ENCODE results near the gene ZFP2. TPM values are rescaled to one million over a fixed set of nuclear protein-coding genes. Genes with fewer than 3 reads are reported as not detected.

Gene ZFP2
- total RNA-seq (2013; cell fraction: nucleolus; rRNA removed): 1.5 and 1.7 TPM in 2 replicates
- total RNA-seq (2014; rRNA removed) (not detected in 2 replicates), total RNA-seq (2014; rRNA removed; fragmentation: Illumina TruSeq; extraction: Trizol) (not detected in 2 replicates), total RNA-seq (2021) (not detected in 2 replicates), polyA plus RNA-seq (2011; rRNA removed) (0.08 and 0.30 TPM in 2 replicates), polyA plus RNA-seq (2014; fragmentation: Illumina TruSeq; extraction: Trizol) (not detected in 2 replicates), polyA plus RNA-seq (2014; fragmentation: Nextera tagmentation; extraction: Ambion mirVana) (under 1 TPM in 1 of 2 experiments, not detected in 1; 0.10 TPM), polyA plus RNA-seq (2014; rRNA removed) (not detected in 2 replicates), polyA plus RNA-seq (2016; fragmentation: Nextera tagmentation; extraction: Ambion mirVana) (under 1 TPM in 1 of 2 experiments, not detected in 1; 0.26 TPM), polyA minus RNA-seq (2011; rRNA and poly(A)+ RNA removed) (0.07 TPM in 1 of 2 replicates, not detected in the other), Bru-seq, nascent RNA (percentile 35 among the genes with signal in this experiment), BruChase-seq, experiment 1, labeled RNA remaining after a 6-hour chase (percentile 42 among the genes with signal in this experiment), BruChase-seq, experiment 2, labeled RNA remaining after a 2-hour chase (percentile 38 among the genes with signal in this experiment)
- polyA plus RNA-seq (2011; ENCODE audit: low read depth): not detected
- polyA plus RNA-seq (2011; cell fraction: cytosol; rRNA removed): 0.06 and 0.08 TPM in 2 replicates
- 0.07 and 0.10 TPM in 2 replicates for polyA plus RNA-seq (2011; cell fraction: nucleus; rRNA removed)
- polyA plus RNA-seq (2012): 0.07 and 0.16 TPM in 2 replicates
- polyA minus RNA-seq (2011; cell fraction: cytosol; rRNA and poly(A)+ RNA removed): not detected in 2 replicates
- polyA minus RNA-seq (2011; cell fraction: nucleus; rRNA and poly(A)+ RNA removed): not detected in 2 replicates
- long read RNA-seq, experiment 1: 0 reads
- long read RNA-seq, experiment 2: 0 reads

DNA sequence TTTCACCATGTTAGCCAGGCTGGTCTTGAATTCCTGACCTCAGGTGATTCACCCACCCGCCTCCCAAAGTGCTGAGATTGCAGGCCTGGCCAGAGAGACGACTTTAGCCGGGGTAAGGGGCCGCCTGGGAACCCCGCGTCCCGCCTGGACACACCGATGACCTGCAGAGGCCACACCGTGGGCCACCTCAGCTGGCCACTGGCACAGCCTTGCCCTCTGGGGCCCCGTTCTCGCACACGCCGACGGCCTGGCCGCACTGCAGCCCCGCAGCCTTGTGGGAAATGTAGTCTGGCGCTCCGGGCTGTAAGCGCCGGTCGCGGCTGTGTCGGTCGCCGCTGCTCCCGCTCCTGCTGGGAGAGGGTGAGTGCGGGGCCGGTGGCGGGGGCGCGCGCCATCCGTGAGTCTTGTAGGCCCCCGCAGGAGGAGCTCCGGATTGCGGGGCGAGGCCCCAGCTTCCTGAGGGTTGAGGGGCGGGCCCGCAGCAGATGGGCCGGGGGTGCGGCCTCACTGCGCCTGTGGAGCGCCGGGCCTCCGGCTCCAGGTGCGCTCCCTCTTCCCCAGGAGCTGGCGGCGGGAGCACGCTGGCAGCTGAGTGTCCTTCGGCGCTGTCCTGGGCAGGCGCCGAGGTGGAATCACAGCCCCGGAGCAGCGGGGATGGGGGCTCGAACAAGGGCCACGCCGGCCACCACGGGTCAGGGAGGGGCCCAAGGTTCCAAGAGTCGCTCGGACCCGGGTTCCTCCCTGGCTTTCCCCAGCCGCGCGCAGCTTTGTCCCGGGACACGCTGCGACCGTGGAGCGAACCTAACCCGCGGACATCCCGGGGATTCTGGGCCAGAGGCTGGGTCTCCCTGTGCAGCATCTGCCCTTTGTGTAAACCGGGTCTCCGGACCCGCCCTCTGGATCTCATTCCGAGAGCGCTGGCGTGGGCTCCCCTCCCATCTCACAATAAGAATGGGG lies at the start of gene ZFP2:
Gene ZFP2 (plus strand): TSS at position 299 of the 957 bp plus-strand sequence. CDS start 35,401 bp downstream, outside the sequence.
- H3K27ac ChIP-seq (ENCODE audit: control insufficient read depth, insufficient read depth): no peak within 1 kb of the TSS
- 10% methylated on average over 70 of the region's 79 CpGs for WGBS (ENCODE audit: insufficient coverage, insufficient replicate concordance, low lambda C conversion rate, missing lambda C conversion rate)
- peak within 1 kb of the TSS; percentile 38; the same call in 1 of the 2 replicates for H3K9ac ChIP-seq (ENCODE audit: control insufficient read depth, insufficient read depth, low read length)
- in situ Hi-C loops (cut with MboI) (no loop called here), intact Hi-C loops (cut with micrococcal nuclease; ENCODE audit: unreplicated experiment) (no loop called here)
- ChIA-PET POLR2A (no interaction called here), CTCF (interaction anchor here (0.6 kb wide), 1 partner anchor 613 kb away, joined by 3 read pairs; no protein-coding TSS in a partner anchor), RAD21 (ENCODE audit: unreplicated experiment) (no interaction called here), SMC1A (ENCODE audit: uncharacterized antibody, unreplicated experiment) (no interaction called here)
- peak within 1 kb of the TSS; percentile 57 for H3K4me3 ChIP-seq
- BruUV-seq (replicated peaks): no TSS peak
- peak within 1 kb of the TSS; percentile 50 for H3K4me2 ChIP-seq (ENCODE audit: control insufficient read depth, insufficient read depth)
- H2AFZ ChIP-seq (ENCODE audit: control insufficient read depth, low read depth, low read length): peak within 1 kb of the TSS; percentile 28
- no peaks in the 10 kb centered on the region for H3K36me3 ChIP-seq (ENCODE audit: control insufficient read depth in 2 of 2, insufficient read depth in 2 of 2, low read length in 1 of 2)
- FAIRE-seq (no peak), ATAC-seq (peak; percentile 95), DNase-seq (ENCODE audit: low read depth, low spot score) (no peak)
- peak; percentile 75 for TF ChIP-seq IKZF1 (conservative IDR thresholded peaks at IDR 0.05)
- TF ChIP-seq GATAD2B (conservative IDR thresholded peaks at IDR 0.05; ENCODE audit: low read depth): 0 out of 2 replicates have a peak, but pooled peaks have one; percentile 37
- TF ChIP-seq RFX5 (IDR thresholded peaks at IDR 0.05; ENCODE audit: low read depth, low read length): no peak
- peak; percentile 47; the same call in 1 of the 2 replicates for TF ChIP-seq NR2F1 (conservative IDR thresholded peaks at IDR 0.05)
- peak; percentile 71 for TF ChIP-seq HCFC1 (IDR thresholded peaks at IDR 0.05; ENCODE audit: low read length)
- peak; percentile 27 for TF ChIP-seq SIX5 (IDR thresholded peaks at IDR 0.05; ENCODE audit: low read depth, low read length, severe bottlenecking)
- TF ChIP-seq BHLHE40 (IDR thresholded peaks at IDR 0.05; ENCODE audit: borderline replicate concordance in 1 of 2, low read depth in 2 of 2, low read length in 1 of 2): peak in 1 of 2 experiments; percentile 40; a peak in 2 of 4 replicates
- TF ChIP-seq, protein P1, sequence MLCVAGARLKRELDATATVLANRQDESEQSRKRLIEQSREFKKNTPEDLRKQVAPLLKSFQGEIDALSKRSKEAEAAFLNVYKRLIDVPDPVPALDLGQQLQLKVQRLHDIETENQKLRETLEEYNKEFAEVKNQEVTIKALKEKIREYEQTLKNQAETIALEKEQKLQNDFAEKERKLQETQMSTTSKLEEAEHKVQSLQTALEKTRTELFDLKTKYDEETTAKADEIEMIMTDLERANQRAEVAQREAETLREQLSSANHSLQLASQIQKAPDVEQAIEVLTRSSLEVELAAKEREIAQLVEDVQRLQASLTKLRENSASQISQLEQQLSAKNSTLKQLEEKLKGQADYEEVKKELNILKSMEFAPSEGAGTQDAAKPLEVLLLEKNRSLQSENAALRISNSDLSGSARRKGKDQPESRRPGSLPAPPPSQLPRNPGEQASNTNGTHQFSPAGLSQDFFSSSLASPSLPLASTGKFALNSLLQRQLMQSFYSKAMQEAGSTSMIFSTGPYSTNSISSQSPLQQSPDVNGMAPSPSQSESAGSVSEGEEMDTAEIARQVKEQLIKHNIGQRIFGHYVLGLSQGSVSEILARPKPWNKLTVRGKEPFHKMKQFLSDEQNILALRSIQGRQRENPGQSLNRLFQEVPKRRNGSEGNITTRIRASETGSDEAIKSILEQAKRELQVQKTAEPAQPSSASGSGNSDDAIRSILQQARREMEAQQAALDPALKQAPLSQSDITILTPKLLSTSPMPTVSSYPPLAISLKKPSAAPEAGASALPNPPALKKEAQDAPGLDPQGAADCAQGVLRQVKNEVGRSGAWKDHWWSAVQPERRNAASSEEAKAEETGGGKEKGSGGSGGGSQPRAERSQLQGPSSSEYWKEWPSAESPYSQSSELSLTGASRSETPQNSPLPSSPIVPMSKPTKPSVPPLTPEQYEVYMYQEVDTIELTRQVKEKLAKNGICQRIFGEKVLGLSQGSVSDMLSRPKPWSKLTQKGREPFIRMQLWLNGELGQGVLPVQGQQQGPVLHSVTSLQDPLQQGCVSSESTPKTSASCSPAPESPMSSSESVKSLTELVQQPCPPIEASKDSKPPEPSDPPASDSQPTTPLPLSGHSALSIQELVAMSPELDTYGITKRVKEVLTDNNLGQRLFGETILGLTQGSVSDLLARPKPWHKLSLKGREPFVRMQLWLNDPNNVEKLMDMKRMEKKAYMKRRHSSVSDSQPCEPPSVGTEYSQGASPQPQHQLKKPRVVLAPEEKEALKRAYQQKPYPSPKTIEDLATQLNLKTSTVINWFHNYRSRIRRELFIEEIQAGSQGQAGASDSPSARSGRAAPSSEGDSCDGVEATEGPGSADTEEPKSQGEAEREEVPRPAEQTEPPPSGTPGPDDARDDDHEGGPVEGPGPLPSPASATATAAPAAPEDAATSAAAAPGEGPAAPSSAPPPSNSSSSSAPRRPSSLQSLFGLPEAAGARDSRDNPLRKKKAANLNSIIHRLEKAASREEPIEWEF (IDR thresholded peaks at IDR 0.05; ENCODE audit: insufficient replicate concordance, low read depth, low read length): no peak
- H3K27me3 ChIP-seq (replicated peaks in 1 of 2; ENCODE audit: control insufficient read depth in 2 of 2, insufficient read depth in 2 of 2, low read length in 1 of 2): no peaks in the 10 kb centered on the region
- no peaks in the 10 kb centered on the region for H4K20me1 ChIP-seq (ENCODE audit: control insufficient read depth, insufficient read depth)
- H3K4me1 ChIP-seq (ENCODE audit: control insufficient read depth, insufficient read depth, low read length): no peaks in the 10 kb centered on the region
- H3K9me3 ChIP-seq (replicated peaks; ENCODE audit: control insufficient read depth, insufficient read depth, low read length): no peaks in the 10 kb centered on the region; the same call in 2 of the 3 replicates
- no peaks in the 10 kb centered on the region for H3K79me2 ChIP-seq (ENCODE audit: control insufficient read depth, insufficient read depth, low read length)

All from GM12878 (cell line).